GM23338 (cell line): ENCODE results near the gene PQBP1. TPM values are rescaled to one million over a fixed set of nuclear protein-coding genes. Genes with fewer than 3 reads are reported as not detected.

ENCODE experiments used
- ATAC-seq: fragments of 200-7000 bp; cut with Tn5 transposase; 3 replicates; pipeline ENCODE4 v1.9.1; 2020
- DNase-seq: peaks from one replicate; pipeline ENCODE4 v3.0.0-alpha.2; 2015; ENCODE audit warnings: low spot score
- H2AFZ ChIP-seq: fragments of 200-600 bp; sonication (generic); 2 replicates; pipeline ENCODE4 v1.8.0; 2016; ENCODE audit warnings: antibody characterized with exemption, mild to moderate bottlenecking, moderate library complexity
- H3F3A ChIP-seq: fragments of 200-600 bp; sonication (generic); replicated peaks from 2 replicates; pipeline ENCODE4 v1.8.0; 2017; ENCODE audit warnings: antibody characterized with exemption, mixed run types, low read depth
- H3K27ac ChIP-seq: fragments of 200-600 bp; sonication (generic); 2 replicates; pipeline ENCODE4 v1.6.1; 2016; ENCODE audit warnings: low read depth
- H3K27me3 ChIP-seq: fragments of 200-600 bp; sonication (generic); 2 replicates; pipeline ENCODE4 v1.8.0; 2016; ENCODE audit warnings: mild to moderate bottlenecking, mixed run types, moderate library complexity; ENCODE audit not compliant: insufficient read depth
- H3K36me3 ChIP-seq: fragments of 200-600 bp; sonication (generic); 2 replicates; pipeline ENCODE4 v1.8.0; 2016; ENCODE audit warnings: mild to moderate bottlenecking; ENCODE audit not compliant: insufficient read depth
- H3K4me1 ChIP-seq: fragments of 200-600 bp; sonication (generic); 2 replicates; pipeline ENCODE4 v1.8.0; 2016; ENCODE audit warnings: mild to moderate bottlenecking, moderate library complexity; ENCODE audit not compliant: insufficient read depth
- H3K4me2 ChIP-seq: fragments of 200-600 bp; sonication (generic); 2 replicates; pipeline ENCODE4 v1.7.1; 2017; ENCODE audit warnings: mixed run types
- H3K4me3 ChIP-seq: fragments of 200-600 bp; sonication (generic); 2 replicates; pipeline ENCODE4 v1.6.1; 2016; ENCODE audit warnings: mixed run types
- H3K79me2 ChIP-seq: fragments of 200-600 bp; sonication (generic); replicated peaks from 2 replicates; pipeline ENCODE4 v1.8.0; 2017; ENCODE audit warnings: mild to moderate bottlenecking; ENCODE audit not compliant: insufficient read depth
- H3K9me2 ChIP-seq: fragments of 200-600 bp; sonication (generic); 2 replicates; pipeline ENCODE4 v1.8.0; 2017; ENCODE audit not compliant: insufficient read depth
- H4K20me1 ChIP-seq: fragments of 200-600 bp; sonication (generic); replicated peaks from 2 replicates; pipeline ENCODE4 v1.8.0; 2017; ENCODE audit warnings: mild to moderate bottlenecking; ENCODE audit not compliant: insufficient read depth
- H3K27ac Mint-ChIP-seq: 2 replicates; pipeline ENCODE4 v1.8.0; 2020; ENCODE audit warnings: inconsistent platforms, mild to moderate bottlenecking, moderate library complexity, mixed read lengths
- H3K27me3 Mint-ChIP-seq: 3 replicates; pipeline ENCODE4 v1.8.0; 2022; ENCODE audit warnings: low read depth, mild to moderate bottlenecking, moderate library complexity, mixed read lengths, inconsistent platforms; ENCODE audit not compliant: insufficient read depth, poor library complexity
- H3K36me3 Mint-ChIP-seq: 3 replicates; pipeline ENCODE4 v1.8.0; 2021; ENCODE audit warnings: low read depth, mild to moderate bottlenecking, inconsistent platforms, moderate library complexity, mixed read lengths
- H3K4me1 Mint-ChIP-seq: 3 replicates; pipeline ENCODE4 v1.8.0; 2020; ENCODE audit warnings: mild to moderate bottlenecking, inconsistent platforms, mixed read lengths
- H3K4me3 Mint-ChIP-seq: 3 replicates; pipeline ENCODE4 v1.8.0; 2021; ENCODE audit warnings: moderate library complexity, mild to moderate bottlenecking, inconsistent platforms, mixed read lengths
- H3K9me3 Mint-ChIP-seq: 3 replicates; pipeline ENCODE4 v1.8.0; 2020; ENCODE audit warnings: moderate library complexity, mild to moderate bottlenecking, inconsistent platforms, mixed read lengths
- CREB1 ChIP-seq: fragments of 250-450 bp; sonication (Bioruptor Pico); IDR thresholded peaks from 2 replicates; pipeline ENCODE4 v1.5.0; 2020; ENCODE audit warnings: low read depth, mild to moderate bottlenecking, moderate library complexity
- CTCF ChIP-seq, 2 experiments: fragments of 200-600 bp in 1 of 2; sonication (generic) in 1 of 2; conservative IDR thresholded peaks; 2 replicates each; pipeline versions ENCODE4 v1.5.1 to v1.6.1; 2016 to 2017; ENCODE audit warnings: antibody characterized with exemption in 2 of 2, low read depth in 2 of 2, mild to moderate bottlenecking in 2 of 2, moderate library complexity in 1 of 2
- ETS1 ChIP-seq: IDR thresholded peaks from 2 replicates; pipeline ENCODE4 v1.6.1; 2016; ENCODE audit warnings: antibody characterized with exemption
- EZH2 ChIP-seq: fragments of 200-600 bp; sonication (generic); IDR thresholded peaks from one replicate; pipeline ENCODE4 v1.8.0; 2017; ENCODE audit warnings: antibody characterized with exemption, mild to moderate bottlenecking, low read depth; ENCODE audit not compliant: unreplicated experiment
- EZH2phosphoT487 ChIP-seq: fragments of 200-600 bp; sonication (generic); IDR thresholded peaks from one replicate; pipeline ENCODE4 v1.8.1; 2018; ENCODE audit warnings: antibody characterized with exemption; ENCODE audit not compliant: unreplicated experiment
- JUNB ChIP-seq: IDR thresholded peaks from one replicate; pipeline ENCODE4 v1.6.1; 2016; ENCODE audit warnings: antibody characterized with exemption; ENCODE audit not compliant: unreplicated experiment
- NANOG ChIP-seq: IDR thresholded peaks from 2 replicates; pipeline ENCODE4 v1.6.1; 2016; ENCODE audit warnings: antibody characterized with exemption, borderline replicate concordance
- POLR2AphosphoS5 ChIP-seq: IDR thresholded peaks from 2 replicates; pipeline ENCODE4 v1.6.1; 2016; ENCODE audit warnings: antibody characterized with exemption, low read depth
- REST ChIP-seq: IDR thresholded peaks from one replicate; pipeline ENCODE4 v1.6.1; 2018; ENCODE audit warnings: antibody characterized with exemption; ENCODE audit not compliant: unreplicated experiment
- STAT1 ChIP-seq: IDR thresholded peaks from one replicate; pipeline ENCODE4 v1.6.1; 2016; ENCODE audit warnings: antibody characterized with exemption; ENCODE audit not compliant: unreplicated experiment
- ZNF114 ChIP-seq: fragments of 250-450 bp; sonication (Bioruptor Pico); IDR thresholded peaks from 2 replicates; pipeline ENCODE4 v1.5.0; 2020; ENCODE audit warnings: mild to moderate bottlenecking, moderate library complexity
- ZNF331 ChIP-seq: fragments of 250-450 bp; sonication (Bioruptor Pico); IDR thresholded peaks from 2 replicates; pipeline ENCODE4 v1.5.0; 2020; ENCODE audit warnings: low read depth, mild to moderate bottlenecking, moderate library complexity
- polyA plus RNA-seq: library from polyadenylated mRNA; unstranded; fragments of >200 nt; fragmentation: Nextera tagmentation; extraction: Ambion mirVana; gene quantifications from 2 replicates; pipeline ENCODE4 v1.2.1, GENCODE V29; 2016
- total RNA-seq: library from RNA; depleted of rRNA; stranded (reverse); fragments of >200 nt; shearing (Covaris generic); gene quantifications from 2 replicates; pipeline ENCODE4 v1.2.3, GENCODE V29; 2014

PQBP1 gene
- total and polyA plus RNA-seq, 2 experiments from 2014 or later = 63.4 to 130 TPM

GRCh38 chrX:48894891-48895290, 2.8 kb upstream of the PQBP1 start:
- no peak overlapping the region for H3K4me3 ChIP-seq
- DNase-seq (no peak), ATAC-seq (no peak)
- H3K4me2 ChIP-seq = no peak overlapping the region
- TF ChIP-seq REST (no peak), ZNF331 (CRISPR knock-in tag) (no peak), CREB1 (CRISPR knock-in tag) (no peak), JUNB (no peak), ETS1 (no peak)
- no peaks in the 10 kb centered on the region for H3F3A ChIP-seq
- H3K27ac ChIP-seq = no peak overlapping the region
- no peak overlapping the region for H2AFZ ChIP-seq
- Mint-ChIP-seq H3K27me3 (peaks cover 2% of the 10 kb centered on the region), H3K9me3 (no peaks in the 10 kb centered on the region), H3K4me1 (peaks cover 7% of the 10 kb centered on the region), H3K36me3 (peaks cover 27% of the 10 kb centered on the region), H3K4me3 (no peak overlapping the region; the same call in 2 of the 3 replicates), H3K27ac (no peak overlapping the region)
- H3K27me3 ChIP-seq = no peaks in the 10 kb centered on the region
- H3K79me2 ChIP-seq = peaks cover 41% of the 10 kb centered on the region
- H3K9me2 ChIP-seq = no peaks in the 10 kb centered on the region
- peaks cover 3% of the 10 kb centered on the region; the same call in 1 of the 2 replicates for H3K4me1 ChIP-seq
- H3K36me3 ChIP-seq = no peaks in the 10 kb centered on the region; the same call in 1 of the 2 replicates
- H4K20me1 ChIP-seq = no peaks in the 10 kb centered on the region

GRCh38 chrX:48896611-48897011, 1.1 kb upstream of the PQBP1 start:
- ATAC-seq = peak; percentile 6
- Histone ChIP-seq H3K79me2 (peaks cover 41% of the 10 kb centered on the region), H3K9me2 (no peaks in the 10 kb centered on the region), H3K27ac (0 out of 2 replicates have a peak overlapping the region, but pooled peaks have one; percentile 97), H3K36me3 (no peaks in the 10 kb centered on the region; the same call in 1 of the 2 replicates), H4K20me1 (no peaks in the 10 kb centered on the region), H3K4me2 (peak overlapping the region; percentile 93), H3F3A (no peaks in the 10 kb centered on the region), H2AFZ (no peak overlapping the region), H3K4me1 (no peaks in the 10 kb centered on the region; the same call in 1 of the 2 replicates), H3K4me3 (peak overlapping the region; percentile 83), H3K27me3 (no peaks in the 10 kb centered on the region)
- peak; percentile 30 for DNase-seq
- peak overlapping the region; percentile 97 for H3K27ac Mint-ChIP-seq
- peaks cover 36% of the 10 kb centered on the region for H3K36me3 Mint-ChIP-seq
- H3K9me3 Mint-ChIP-seq = no peaks in the 10 kb centered on the region
- no peaks in the 10 kb centered on the region for H3K27me3 Mint-ChIP-seq
- peak overlapping the region; percentile 88 for H3K4me3 Mint-ChIP-seq
- no peaks in the 10 kb centered on the region; the same call in 2 of the 3 replicates for H3K4me1 Mint-ChIP-seq
- TF ChIP-seq EZH2phosphoT487 (no peak), POLR2AphosphoS5 (no peak), ZNF331 (CRISPR knock-in tag) (no peak), NANOG (no peak), ETS1 (no peak), CREB1 (CRISPR knock-in tag) (no peak), CTCF (conservative IDR thresholded peaks at IDR 0.05; ENCODE audit: low read depth in 2 of 2) (no peak), JUNB (no peak), EZH2 (no peak), ZNF114 (CRISPR knock-in tag) (no peak), STAT1 (no peak)
